OCI-LY3 (cell line): ENCODE data around the gene RPL29.
A peak's percentile ranks its signal among the peaks of the same experiment; 100 is the strongest.

ENCODE experiments used
- H2AFZ ChIP-seq: fragments of 200-600, 300-600 bp; shearing (Covaris generic); 2 replicates; pipeline ENCODE4 v1.6.0; 2014; ENCODE audit warnings: antibody characterized with exemption, low read depth, low read length
- H3K27ac ChIP-seq: fragments of 200-600, 300-600 bp; sonication (generic); 2 replicates; pipeline ENCODE4 v1.5.1; 2014; ENCODE audit warnings: mild to moderate bottlenecking, low read length, moderate library complexity, mixed read lengths
- H3K27me3 ChIP-seq: fragments of 200-600, 300-600 bp; sonication (generic); 2 replicates; pipeline ENCODE4 v1.6.1; 2014; ENCODE audit warnings: low read depth, low read length, mixed read lengths
- H3K36me3 ChIP-seq: fragments of 200-600, 300-600 bp; sonication (generic); replicated peaks from 2 replicates; pipeline ENCODE3; 2014; ENCODE audit warnings: low read depth, low read length, mixed read lengths
- H3K4me1 ChIP-seq: fragments of 300-600, 200-600 bp; sonication (generic); 2 replicates; pipeline ENCODE4 v1.6.1; 2014; ENCODE audit warnings: low read length, mixed read lengths
- H3K4me2 ChIP-seq: fragments of 200-600, 300-600 bp; sonication (generic); 2 replicates; pipeline ENCODE4 v1.6.1; 2014; ENCODE audit warnings: low read length, mixed read lengths
- H3K4me3 ChIP-seq: fragments of 300-600, 200-600 bp; sonication (generic); 2 replicates; pipeline ENCODE4 v1.5.1; 2014; ENCODE audit warnings: antibody characterized with exemption, mild to moderate bottlenecking, low read length, moderate library complexity
- H3K79me2 ChIP-seq: fragments of 300-600, 200-600 bp; shearing (Covaris generic); 2 replicates; pipeline ENCODE4 v1.6.1; 2014; ENCODE audit warnings: mild to moderate bottlenecking, low read length, mixed read lengths
- H3K9ac ChIP-seq: fragments of 300-600, 200-600 bp; shearing (Covaris generic); 2 replicates; pipeline ENCODE4 v1.6.0; 2014; ENCODE audit warnings: mild to moderate bottlenecking, low read length, moderate library complexity
- H3K9me3 ChIP-seq: fragments of 200-600, 300-600 bp; shearing (Covaris generic); 2 replicates; pipeline ENCODE4 v1.6.1; 2014; ENCODE audit warnings: low read length, mixed read lengths; ENCODE audit not compliant: insufficient read depth
- H4K20me1 ChIP-seq: fragments of 200-600, 300-600 bp; sonication (generic); 2 replicates; pipeline ENCODE4 v1.6.1; 2016; ENCODE audit warnings: low read length, mixed read lengths; ENCODE audit not compliant: insufficient read depth
- EZH2phosphoT487 ChIP-seq: fragments of 200-600 bp; shearing (Covaris generic); IDR thresholded peaks from 2 replicates; pipeline ENCODE4 v1.6.1; 2018; ENCODE audit warnings: antibody characterized with exemption, mixed run types, low read depth
- TF ChIP-seq, protein P1 (sequence below): fragments of 200-600, 300-600 bp; sonication (generic); IDR thresholded peaks from 2 replicates; pipeline ENCODE4 v1.5.1; 2014; ENCODE audit warnings: antibody characterized with exemption, low read length, low read depth

Gene RPL29

DNA sequence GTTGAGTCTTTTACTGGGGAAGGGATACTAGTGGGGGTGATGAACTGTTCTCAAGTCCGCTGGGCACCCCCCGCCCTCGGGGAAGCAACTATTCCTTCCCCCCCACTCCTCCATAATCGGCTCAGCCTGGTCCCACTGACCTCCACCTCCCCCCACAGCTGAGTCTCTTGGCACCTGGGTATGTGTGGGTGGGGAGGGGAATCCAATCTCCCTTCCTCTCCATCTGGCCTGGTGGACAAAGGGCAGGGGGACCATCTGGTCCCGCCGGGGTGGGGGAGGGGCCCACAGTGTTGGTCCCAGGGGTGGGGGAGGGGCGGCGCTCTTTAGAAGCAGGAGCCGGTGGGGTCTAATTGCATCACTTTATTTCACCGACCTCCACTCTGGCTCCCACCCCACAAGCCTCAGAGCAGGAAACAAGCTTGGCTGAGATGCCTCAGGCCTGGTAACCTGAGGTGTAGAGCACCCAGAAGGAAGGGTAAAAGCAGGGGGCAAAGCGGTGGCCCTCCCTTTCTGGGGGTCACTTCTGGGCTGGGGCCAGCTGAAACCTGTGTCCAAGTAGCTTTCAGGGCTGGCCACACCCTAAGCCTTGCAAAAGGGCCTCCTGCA is 27.4 kb downstream of the RPL29 start:
- Histone ChIP-seq H3K4me3 (peak overlapping the region; percentile 92), H3K27ac (no peak overlapping the region), H3K36me3 (peaks cover 5% of the 10 kb centered on the region), H4K20me1 (no peaks in the 10 kb centered on the region), H3K27me3 (no peaks in the 10 kb centered on the region), H3K79me2 (peaks cover 3% of the 10 kb centered on the region), H3K9me3 (no peaks in the 10 kb centered on the region), H3K9ac (peak overlapping the region; percentile 86), H3K4me2 (peak overlapping the region; percentile 93), H2AFZ (0 out of 2 replicates have a peak overlapping the region, but pooled peaks have one; percentile 27), H3K4me1 (peaks cover 13% of the 10 kb centered on the region)
- no peak for TF ChIP-seq EZH2phosphoT487
- TF ChIP-seq, protein P1, sequence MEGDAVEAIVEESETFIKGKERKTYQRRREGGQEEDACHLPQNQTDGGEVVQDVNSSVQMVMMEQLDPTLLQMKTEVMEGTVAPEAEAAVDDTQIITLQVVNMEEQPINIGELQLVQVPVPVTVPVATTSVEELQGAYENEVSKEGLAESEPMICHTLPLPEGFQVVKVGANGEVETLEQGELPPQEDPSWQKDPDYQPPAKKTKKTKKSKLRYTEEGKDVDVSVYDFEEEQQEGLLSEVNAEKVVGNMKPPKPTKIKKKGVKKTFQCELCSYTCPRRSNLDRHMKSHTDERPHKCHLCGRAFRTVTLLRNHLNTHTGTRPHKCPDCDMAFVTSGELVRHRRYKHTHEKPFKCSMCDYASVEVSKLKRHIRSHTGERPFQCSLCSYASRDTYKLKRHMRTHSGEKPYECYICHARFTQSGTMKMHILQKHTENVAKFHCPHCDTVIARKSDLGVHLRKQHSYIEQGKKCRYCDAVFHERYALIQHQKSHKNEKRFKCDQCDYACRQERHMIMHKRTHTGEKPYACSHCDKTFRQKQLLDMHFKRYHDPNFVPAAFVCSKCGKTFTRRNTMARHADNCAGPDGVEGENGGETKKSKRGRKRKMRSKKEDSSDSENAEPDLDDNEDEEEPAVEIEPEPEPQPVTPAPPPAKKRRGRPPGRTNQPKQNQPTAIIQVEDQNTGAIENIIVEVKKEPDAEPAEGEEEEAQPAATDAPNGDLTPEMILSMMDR: no peak

DNA sequence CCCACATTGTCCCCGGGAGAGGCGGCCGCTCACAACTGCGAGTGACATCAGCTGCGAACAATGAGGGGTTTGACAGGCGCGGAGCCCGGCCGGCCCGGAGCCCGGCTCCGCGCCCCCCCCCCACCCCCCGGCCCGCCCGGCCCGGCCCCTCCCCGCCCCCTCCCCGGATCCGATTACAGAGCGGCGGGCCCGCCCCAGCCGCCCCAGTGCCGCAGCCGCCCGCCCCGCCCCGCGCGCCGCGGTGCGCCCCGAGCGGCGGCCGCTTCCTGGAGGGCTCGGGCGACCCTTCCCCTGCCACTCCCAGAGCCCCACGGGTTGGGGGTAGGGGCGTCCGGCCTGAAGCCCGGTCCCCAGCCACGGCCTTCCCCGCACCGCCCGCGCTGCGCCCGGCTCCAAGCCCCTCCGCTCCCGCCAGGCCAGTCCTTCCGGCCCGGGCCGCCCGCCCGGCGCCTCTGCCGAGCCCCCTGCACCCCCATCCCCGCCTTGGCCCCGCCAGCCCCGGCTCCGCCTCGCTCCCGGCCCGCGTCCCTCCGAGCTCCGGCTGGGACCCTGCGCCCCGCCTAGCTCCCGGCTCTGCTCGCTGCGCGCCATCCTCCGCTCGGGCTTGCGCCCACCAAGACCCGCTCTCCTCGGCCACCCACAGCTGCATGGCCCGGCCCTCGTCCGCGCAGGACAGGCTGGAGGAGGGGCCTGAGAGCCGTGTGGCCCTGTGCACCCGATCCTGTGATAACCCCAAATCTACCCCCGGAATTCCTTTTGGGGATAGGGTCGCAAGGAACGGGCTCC is 28.1 kb downstream of the RPL29 start, which contains the start of gene PCBP4:
Gene PCBP4, minus strand, starts transcription at position 71 of the 786 bp plus-strand sequence. CDS start 6,214 bp downstream, outside the sequence.
- peak within 1 kb of the TSS; percentile 86 for H3K9ac ChIP-seq
- H3K27ac ChIP-seq: peak within 1 kb of the TSS; percentile 17
- peak within 1 kb of the TSS; percentile 97 for H3K4me2 ChIP-seq
- peaks cover 13% of the 10 kb centered on the region for H3K4me1 ChIP-seq
- H3K4me3 ChIP-seq: peak within 1 kb of the TSS; percentile 92
- peaks cover 5% of the 10 kb centered on the region for H3K36me3 ChIP-seq
- H3K9me3 ChIP-seq: no peaks in the 10 kb centered on the region
- no peaks in the 10 kb centered on the region for H4K20me1 ChIP-seq
- peak within 1 kb of the TSS; percentile 27; the same call in 1 of the 2 replicates for H2AFZ ChIP-seq
- TF ChIP-seq, protein P1: no peak
- no peak for TF ChIP-seq EZH2phosphoT487
- H3K79me2 ChIP-seq: no peaks in the 10 kb centered on the region
- H3K27me3 ChIP-seq: no peaks in the 10 kb centered on the region

DNA sequence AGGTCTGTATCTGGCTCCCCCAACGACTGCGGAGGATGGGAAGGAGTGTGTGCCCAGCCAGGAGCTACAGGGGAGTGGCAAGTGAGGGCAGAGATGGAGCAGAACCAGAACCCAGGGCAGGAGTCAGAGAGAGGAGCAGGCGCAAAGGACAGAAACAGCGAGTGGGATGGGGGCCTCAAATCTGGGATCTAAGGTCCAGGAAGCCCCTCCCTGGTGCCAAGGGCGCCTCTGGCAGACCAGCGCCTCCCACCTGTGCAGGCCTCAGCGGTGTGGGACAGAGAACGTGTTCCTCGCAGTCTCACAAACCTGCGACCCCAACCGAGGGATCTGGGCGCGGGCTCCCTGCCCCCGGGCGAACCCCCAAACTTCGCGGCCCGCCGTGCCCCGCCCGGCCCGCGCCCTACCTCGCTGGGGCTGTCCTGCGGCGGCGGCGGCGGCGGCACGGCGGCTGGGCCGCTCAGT is 28.7 kb downstream of the RPL29 start:
- Histone ChIP-seq H4K20me1 (no peaks in the 10 kb centered on the region), H3K36me3 (peaks cover 5% of the 10 kb centered on the region), H3K9ac (peak overlapping the region; percentile 78), H3K27ac (no peak overlapping the region), H3K4me3 (peak overlapping the region; percentile 88), H2AFZ (no peak overlapping the region; the same call in 1 of the 2 replicates), H3K27me3 (no peaks in the 10 kb centered on the region), H3K9me3 (no peaks in the 10 kb centered on the region), H3K4me1 (peaks cover 13% of the 10 kb centered on the region), H3K79me2 (no peaks in the 10 kb centered on the region), H3K4me2 (peak overlapping the region; percentile 97)
- no peak for TF ChIP-seq EZH2phosphoT487
- TF ChIP-seq, protein P1: no peak

DNA sequence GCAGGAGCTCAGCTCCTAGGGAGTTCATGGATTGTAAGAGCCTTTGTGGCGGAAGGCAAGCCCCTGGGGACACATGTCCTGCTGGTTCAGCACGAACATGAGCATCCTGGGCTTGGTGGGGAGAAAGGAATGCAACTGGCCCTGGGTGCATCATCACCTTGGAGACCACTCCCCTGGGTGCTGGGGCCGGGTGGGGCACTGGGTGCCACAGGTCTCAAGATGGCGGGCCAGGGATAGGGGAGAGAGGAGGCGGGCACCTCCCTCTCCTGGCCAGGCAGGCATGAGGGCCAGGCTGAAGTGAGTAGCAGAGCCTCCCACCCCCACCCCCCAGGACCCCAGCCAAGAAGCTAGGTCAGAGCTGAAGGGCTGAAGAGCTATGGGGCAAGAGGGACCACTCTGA is 29.2 kb downstream of the RPL29 start:
- no peaks in the 10 kb centered on the region for H3K27me3 ChIP-seq
- H3K79me2 ChIP-seq: no peaks in the 10 kb centered on the region
- H3K9ac ChIP-seq: peak overlapping the region; percentile 78
- peak overlapping the region; percentile 88 for H3K4me3 ChIP-seq
- H3K4me2 ChIP-seq: peak overlapping the region; percentile 97
- no peaks in the 10 kb centered on the region for H3K9me3 ChIP-seq
- peaks cover 13% of the 10 kb centered on the region for H3K4me1 ChIP-seq
- H3K36me3 ChIP-seq: peaks cover 5% of the 10 kb centered on the region
- H4K20me1 ChIP-seq: no peaks in the 10 kb centered on the region
- H2AFZ ChIP-seq: no peak overlapping the region
- TF ChIP-seq EZH2phosphoT487: no peak
- TF ChIP-seq, protein P1: no peak
- H3K27ac ChIP-seq: no peak overlapping the region
